Measurements from ENCODE around the gene EMILIN2.

GRCh38 chr18:2889761-2890192, 43.0 kb downstream of the EMILIN2 start:
- no peak for TF ChIP-seq CTCF (IDR thresholded peaks at IDR 0.05; ENCODE audit: low read length)
- TF ChIP-seq EZH2 (IDR thresholded peaks at IDR 0.05; ENCODE audit: borderline replicate concordance, low read length) = no peak

Data from OCI-LY1 (cell line).